Suprapubic skin (tissue), 3 donors: ENCODE results near the gene METTL25B.

Experiments used
- CTCF ChIP-seq, 2 donors: fragments of 200-600 bp in 1 of 2; fragments of 450-650 bp in 1 of 2; sonication (generic) in 1 of 2; IDR thresholded peaks; one replicate each; pipeline ENCODE4 v1.5.1; 2016 to 2019; ENCODE audit warnings: antibody characterized with exemption in 2 of 2, mild to moderate bottlenecking in 1 of 2, moderate library complexity in 1 of 2
- POLR2AphosphoS5 ChIP-seq, 3 donors: sonication (generic); formaldehyde crosslinking; IDR thresholded peaks; one replicate each; pipeline ENCODE4 v1.6.1; 2017; ENCODE audit warnings: antibody characterized with exemption in 3 of 3

DNA sequence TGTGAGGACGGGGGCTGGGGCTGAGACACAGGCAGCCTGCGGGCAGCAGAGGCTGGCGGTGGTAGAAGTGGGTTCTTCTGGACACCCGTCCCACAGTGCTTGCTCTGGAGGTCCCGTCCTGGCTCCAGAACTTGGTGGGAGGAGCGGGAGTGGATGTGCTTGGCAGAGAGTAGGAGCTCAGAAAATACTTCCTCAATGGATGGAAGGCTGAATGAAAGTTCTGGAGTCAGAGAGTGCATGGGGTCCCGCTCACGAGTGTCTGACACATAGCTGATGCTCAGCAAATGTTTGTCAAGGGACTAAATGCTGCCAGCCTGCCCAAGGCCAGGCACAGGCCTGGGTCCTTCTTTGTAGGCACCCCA, 37.6 kb upstream of the METTL25B start:
- TF ChIP-seq CTCF (IDR thresholded peaks at IDR 0.05), result no peak
- no peak for TF ChIP-seq POLR2AphosphoS5 (IDR thresholded peaks at IDR 0.05)
